HG03066 (cell line): ENCODE results near the gene FBXO31.
"Not testable (repeated sequence)": the region's sequence is repeated elsewhere in the genome, so short reads cannot be mapped to it uniquely, and the experiment has no call there.

ENCODE experiments used
- ATAC-seq: cut with Tn5 transposase; IDR thresholded peaks from one replicate; pipeline ENCODE4 v1.9.1; 2021; ENCODE audit warnings: low read depth; ENCODE audit not compliant: unreplicated experiment

The FBXO31 gene

GRCh38 chr16:87412371-87412995 lies 28.9 kb upstream of the FBXO31 start:
- ATAC-seq, result no peak

- ATAC-seq, result no peak
Observed at GRCh38 chr16:87411375-87412271, 28.0 kb upstream of the FBXO31 start.

DNA sequence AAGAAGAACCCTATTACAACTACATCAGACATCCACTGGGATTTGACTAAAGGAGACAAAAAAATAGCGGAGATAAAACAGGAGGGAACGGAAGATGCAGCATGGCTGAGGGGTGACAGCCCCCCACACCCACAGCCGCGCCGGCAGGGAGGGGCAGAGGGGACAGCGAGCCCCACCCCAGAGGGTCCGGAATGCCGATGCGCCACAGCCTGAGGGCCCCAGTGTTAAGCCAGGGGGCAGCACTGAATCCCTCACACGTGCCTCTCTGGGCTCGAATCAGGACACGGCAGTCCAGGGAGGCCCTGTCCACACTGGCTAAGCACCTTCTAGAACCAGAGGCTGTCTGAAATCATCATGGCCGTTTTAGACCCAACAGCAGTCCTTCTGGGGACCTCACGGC lies 27.4 kb upstream of the FBXO31 start:
- no peak for ATAC-seq

DNA sequence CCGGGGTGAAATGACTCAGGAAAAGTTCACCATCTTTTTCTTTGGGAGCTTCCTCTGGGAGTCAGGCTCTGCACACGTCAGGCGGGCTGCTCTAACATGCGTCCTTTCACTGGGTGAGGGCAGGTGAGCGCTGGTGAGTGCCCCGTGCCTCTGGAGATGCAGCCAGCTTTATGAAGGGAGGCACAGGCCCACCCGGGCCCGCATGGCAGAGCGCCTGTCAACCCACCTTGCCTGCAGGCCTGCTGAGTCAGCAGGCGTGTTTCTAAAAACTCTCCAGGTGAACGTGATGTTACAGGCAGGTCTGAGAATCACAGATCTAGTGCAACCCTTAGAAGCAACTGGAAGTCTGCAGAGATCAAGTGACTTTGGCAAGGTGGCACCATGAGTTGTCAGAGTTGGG lies 27.0 kb upstream of the FBXO31 start:
- no peak for ATAC-seq

- ATAC-seq, result no peak
Observed at GRCh38 chr16:87409781-87410180, 26.2 kb upstream of the FBXO31 start.

DNA sequence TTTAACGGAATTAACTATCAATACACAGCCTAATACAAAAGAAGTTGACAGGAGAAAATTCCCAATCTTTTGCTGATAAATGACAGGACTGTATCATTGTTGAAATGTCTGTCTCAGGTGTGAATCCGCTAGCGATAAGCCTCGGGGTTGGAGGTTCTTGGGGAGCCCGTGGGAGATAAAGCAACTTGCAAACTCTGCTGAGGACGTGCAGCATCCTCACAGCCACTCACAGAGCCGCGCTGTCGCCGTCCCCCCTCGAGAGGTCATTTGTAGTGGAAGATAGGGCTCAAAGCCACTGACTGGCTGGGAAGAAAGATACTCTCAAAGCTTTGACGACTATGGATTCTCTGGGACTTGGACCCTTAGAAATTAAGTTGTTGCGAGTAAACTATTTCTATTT lies 25.6 kb upstream of the FBXO31 start:
- ATAC-seq, result no peak

- no peak for ATAC-seq
Observed at GRCh38 chr16:87407511-87408112, 24.0 kb upstream of the FBXO31 start.

DNA sequence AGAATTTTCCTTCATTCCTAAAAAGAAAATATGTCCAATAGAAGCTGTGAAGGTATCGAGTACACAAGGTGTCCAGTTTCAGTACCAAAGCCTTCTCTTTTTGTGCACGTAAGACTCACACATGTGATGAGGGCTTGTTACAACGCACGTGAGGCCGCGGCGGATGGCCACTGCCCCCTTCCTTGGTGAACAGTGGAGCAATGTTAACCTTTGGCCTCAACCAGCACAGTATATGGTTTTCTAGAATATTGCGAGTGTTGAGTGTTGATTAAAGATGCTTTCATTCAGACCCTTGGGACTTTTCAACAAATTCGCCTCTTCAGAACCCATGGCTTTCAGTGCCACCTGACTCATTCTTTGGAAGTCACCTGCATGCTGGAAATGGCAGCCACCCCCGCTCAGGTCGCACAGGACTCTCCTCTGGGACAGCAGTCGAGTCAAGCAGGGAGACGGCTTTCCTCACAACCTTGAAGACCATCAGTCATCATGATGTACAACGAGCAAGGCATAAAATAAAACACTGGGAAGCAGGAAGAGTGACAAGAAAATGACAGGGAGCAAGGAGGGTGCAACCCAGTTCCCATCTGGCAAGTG lies 23.0 kb upstream of the FBXO31 start:
- ATAC-seq, result no peak

GRCh38 chr16:87404764-87405625 lies 21.4 kb upstream of the FBXO31 start:
- ATAC-seq, result no peak

DNA sequence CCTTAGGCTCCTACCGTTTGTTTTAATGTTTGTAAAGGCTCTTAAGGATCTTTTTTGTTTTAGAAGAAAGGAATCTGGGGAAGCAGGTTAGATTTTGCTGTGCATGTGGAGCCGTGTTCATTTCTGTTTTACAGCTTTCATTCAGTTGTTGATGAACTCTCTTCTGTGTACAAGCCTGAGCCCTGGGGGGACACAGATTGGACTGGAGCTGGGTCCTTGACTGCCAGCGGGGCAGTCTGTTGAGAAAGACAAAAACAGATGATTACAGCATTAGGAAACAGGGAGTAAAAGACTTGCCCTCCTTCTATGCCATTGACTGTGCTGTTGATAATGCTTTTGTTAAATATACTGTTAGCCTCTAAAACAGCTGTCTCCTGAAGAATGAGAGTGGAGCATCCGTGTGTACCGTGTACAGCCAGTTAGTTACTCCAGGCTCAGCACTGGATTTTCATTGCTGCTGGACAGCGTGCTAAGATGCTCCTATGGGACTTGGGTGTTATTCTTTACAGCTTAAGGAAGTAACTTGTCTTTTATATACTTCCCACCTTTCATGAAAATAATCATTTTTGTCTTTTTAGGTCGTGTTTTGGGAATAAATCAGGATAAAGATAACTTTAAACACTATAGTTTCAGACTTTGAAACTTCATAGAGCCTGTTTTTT lies 11.7 kb upstream of the FBXO31 start:
- ATAC-seq, result no peak

DNA sequence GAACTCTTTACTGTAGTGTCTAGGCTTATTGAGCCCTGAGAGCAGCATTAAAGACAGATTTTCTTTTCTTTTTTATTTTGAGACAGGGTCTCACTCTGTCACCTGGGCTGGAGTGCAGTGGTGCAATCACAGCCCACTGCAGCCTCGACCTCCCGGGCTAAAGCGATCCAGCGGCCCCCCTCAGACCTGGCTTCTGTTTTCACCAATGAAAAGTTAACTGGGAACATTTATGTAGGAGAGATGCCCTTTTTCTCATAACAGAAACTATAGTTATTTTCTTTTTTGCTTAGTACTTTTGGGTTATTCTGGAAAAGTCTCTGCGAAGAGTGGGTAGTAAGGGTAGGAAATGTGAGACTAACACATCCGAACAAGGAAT lies 10.1 kb upstream of the FBXO31 start:
- ATAC-seq, result no peak

GRCh38 chr16:87392821-87393679 lies 9.5 kb upstream of the FBXO31 start:
- ATAC-seq, result no peak

- peak; percentile 58 for ATAC-seq
Observed at GRCh38 chr16:87391950-87392820, 8.6 kb upstream of the FBXO31 start, which contains the start of gene MAP1LC3B. Gene MAP1LC3B (plus strand): TSS chr16:87392336. CDS start chr16:87392428, 92 bp downstream.

GRCh38 chr16:87391324-87391949 lies 7.9 kb upstream of the FBXO31 start:
- ATAC-seq, result peak; percentile 19

GRCh38 chr16:87390641-87391323 lies 7.2 kb upstream of the FBXO31 start:
- ATAC-seq, result no peak

- not testable (repeated sequence) for ATAC-seq
Observed at GRCh38 chr16:87389914-87390313, 6.3 kb upstream of the FBXO31 start.

- no peak for ATAC-seq
Observed at GRCh38 chr16:87389245-87389644, 5.7 kb upstream of the FBXO31 start.
